ENCODE measurements around the gene SCUBE1.

SCUBE1 gene

DNA sequence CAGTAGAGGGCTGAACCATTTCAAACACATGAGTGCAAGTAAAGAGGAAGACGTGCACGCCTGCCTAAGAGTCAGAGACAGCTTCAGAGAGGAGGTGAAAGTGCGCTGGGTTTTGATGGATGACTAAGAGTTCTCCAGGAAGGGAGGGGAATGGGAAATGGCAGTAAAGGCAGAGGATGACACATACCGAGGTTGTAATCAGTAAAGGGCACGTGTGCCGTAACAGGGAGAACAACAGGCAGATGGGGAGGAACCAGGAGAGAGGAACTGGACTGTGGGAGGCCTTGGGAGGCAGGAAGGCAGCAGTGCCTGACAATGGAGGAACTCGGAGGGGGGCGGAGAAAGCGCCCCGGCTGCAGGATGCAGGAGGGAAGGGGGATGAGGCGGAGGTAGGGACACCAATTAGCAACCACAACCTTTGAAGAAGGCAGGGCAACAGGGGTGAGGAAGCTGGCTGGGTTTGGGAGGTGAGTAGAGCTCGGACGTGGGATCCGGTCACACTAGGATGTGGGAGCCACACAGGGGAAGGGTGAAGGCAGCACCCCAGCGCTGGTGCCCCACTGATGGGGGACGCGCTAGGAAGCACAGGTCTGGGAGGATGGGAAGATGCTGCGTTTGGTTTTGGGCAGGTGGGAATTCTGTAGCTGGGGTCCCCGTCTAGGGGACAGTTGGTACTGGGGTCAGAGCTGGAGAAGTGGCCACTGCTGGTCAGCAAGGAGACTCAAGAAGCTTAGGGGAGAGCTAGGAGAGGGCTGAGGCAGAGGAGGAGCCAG lies 67.4 kb downstream of the SCUBE1 start:
- DNase-seq = no peak

DNA sequence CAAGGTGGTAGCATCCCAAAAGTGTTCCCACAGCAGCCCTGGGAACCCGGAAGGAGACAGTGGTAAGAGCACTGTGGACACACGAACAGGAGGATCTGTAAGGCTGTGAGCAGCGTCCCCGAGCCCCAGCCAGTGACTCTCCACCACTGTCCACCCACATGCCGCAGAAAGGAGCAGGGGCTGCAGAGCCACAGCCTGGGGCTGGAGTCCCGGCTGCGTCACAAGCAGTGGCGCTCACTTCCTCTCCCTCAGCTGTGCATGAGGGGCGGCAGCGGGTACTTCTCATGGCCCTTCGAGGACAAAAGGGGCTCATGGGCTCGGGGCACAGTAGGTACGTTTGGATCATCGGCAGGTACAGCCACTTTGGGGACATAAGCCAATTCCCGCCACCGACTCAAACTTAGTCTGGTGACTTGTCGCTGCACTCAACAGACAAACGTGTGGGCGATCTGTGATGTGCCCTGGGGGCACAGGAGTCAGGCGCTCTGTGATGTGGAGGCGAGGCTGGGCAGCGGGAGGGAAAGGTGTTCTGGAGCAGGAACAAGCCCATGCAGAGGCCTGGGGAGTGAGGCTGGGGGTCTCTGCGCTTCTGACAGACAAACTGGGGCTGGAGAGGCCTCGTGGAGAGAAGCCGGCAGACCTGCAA lies 68.5 kb downstream of the SCUBE1 start:
- DNase-seq = no peak

DNA sequence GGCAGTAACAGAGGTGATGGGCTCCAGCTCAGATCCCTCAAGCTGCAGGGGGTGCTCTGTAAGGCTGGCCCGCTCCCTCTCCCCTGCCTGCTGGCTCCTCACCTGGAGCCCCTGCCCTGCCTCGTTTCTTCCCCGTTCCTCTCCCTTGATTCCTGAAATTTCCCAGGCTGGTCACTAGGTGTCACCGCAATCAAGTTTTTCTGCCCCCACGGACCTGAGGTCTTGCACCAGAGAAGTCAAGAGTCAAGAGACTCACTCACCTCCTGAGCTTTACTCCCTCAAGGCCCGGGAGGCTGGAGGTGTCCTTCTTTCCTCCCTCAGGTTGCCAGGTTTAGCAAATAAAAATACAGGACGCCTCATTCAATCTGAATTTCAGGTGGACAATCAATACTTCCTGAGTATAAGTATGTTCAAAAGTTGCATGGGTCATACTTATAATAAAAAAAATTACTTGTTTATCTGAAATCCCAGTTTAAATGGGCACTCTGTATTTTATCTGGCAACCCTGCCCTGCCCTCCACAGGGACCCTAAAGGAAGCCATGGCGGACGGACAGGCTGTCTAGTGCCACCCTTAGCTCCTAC lies 69.2 kb downstream of the SCUBE1 start:
- DNase-seq = no peak

DNA sequence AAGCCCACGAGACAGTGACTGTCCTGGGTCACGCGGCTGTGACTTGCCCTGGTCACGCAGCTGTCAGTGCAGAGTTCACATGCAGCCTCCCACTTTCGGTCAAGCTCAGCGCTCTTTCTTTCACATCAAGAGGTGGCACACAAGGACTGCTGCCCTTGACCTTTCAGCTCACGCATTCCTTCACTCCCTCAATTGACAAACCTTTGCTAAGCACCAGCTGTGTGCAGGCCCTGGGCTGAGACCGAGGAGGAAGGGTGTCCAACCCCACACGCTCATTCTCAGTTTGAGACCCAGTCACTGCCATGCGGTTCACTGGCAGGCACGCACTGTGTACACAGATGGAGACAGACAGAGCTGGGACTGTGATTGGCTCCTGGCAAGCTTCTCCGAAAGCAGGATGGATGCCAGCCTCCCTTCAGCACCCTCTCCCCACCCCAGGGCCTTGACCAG lies 70.3 kb downstream of the SCUBE1 start:
- DNase-seq = no peak

DNA sequence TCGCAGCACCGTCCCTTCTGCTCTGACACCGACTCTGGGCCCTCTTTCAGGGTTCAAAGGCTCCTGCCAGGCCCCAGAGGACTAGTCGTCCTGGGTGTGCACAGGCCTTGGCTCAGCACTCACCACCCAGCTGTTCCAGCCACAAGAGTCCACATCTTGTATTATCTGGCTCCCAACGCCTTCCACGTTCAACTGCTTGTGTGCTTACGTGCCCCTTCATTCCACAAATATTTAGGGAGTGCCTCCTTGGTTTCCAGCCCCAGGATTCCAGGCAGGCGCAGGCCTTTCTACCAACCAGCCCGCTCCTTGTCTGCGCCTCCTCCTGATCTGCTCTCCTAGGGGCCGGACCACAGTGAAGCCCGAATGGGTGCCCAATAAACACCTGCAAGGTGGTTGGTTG lies 70.9 kb downstream of the SCUBE1 start:
- DNase-seq = no peak

DNA sequence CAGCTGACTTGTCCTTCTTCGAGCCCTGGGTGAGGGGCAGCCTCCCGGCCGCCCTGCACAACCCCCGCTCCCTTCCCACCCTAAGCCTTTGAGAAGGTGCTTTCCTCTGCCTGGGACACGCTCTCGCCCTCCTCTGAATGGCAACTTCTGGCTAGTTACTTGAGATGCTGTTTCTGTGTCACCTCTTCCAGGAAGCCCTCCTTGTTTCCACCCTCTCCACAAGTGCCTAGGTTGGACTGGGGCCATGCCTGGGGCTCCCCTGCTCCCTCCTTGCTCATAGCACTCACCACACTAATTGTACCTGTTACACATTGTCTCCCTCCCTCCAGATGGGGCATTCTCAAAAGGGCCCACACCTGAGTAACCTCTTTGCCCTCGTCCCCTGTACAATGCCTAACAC lies 72.2 kb downstream of the SCUBE1 start:
- DNase-seq = no peak

DNA sequence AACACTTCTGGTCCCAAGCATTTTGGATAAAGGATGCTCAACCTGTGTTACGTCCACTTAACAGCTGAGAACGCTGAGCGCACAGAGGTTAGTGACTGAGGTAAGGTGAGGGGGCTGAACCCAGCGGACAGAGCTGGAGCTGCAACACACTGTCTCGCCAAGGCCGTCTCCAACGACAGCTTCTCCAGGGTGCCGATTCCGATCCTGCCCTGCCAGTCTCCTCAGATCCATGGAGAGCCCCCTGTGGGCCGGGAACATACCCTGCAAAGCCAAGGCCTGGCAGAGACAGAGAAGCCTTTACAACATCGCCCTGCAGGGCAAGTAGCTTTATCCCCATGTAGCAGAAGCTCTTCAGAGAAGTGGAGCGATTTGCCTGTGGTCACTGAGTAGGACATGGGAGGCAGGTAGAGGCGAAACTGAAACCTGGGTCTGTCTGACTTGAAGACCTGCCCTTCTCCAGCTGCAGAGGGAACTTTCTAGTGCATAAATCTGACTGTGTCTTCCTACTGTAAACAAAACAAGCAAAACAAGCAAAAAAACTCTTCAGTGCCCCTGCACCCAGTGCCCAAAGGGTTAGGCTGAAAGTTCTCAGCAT lies 72.8 kb downstream of the SCUBE1 start:
- no peak for DNase-seq

DNA sequence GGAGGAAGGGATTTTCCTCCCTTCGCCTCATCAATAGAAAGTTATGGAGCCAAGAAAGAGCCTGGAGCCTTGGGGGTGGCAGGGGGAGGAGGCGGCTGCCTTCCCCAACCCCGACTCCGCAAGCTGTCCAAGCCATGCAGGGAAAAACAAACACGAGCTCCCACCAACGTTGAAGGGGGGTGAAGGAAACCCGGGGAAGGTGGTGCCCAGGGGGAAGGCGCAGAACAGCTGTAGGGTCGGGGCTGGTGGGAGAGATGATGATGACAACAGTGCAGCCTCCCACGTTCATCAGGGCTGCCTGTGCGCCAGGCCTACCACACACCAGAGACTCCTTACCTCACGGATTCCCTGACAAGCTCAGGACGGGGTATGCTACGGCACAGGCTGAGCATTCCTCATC lies 73.5 kb downstream of the SCUBE1 start:
- no peak for DNase-seq

DNA sequence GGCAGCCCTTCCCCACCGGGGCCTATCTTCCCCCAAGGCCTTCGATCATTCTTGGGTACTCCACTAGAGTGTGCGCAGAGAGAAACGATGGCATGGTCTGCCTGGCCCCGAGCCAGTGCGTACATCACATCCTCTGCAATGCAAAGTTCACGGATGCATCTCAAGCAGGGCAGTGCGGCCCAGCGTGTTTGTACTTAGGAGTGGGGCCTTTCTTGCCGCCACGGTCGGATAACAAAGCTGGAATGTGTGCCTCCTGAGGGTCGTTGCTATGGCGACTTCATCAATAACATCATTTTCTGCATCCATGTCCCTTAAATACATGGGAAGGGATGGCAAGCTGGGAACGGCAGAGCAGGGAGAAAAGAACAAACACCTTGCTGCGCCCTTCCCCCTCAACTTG lies 73.9 kb downstream of the SCUBE1 start:
- DNase-seq = no peak

DNA sequence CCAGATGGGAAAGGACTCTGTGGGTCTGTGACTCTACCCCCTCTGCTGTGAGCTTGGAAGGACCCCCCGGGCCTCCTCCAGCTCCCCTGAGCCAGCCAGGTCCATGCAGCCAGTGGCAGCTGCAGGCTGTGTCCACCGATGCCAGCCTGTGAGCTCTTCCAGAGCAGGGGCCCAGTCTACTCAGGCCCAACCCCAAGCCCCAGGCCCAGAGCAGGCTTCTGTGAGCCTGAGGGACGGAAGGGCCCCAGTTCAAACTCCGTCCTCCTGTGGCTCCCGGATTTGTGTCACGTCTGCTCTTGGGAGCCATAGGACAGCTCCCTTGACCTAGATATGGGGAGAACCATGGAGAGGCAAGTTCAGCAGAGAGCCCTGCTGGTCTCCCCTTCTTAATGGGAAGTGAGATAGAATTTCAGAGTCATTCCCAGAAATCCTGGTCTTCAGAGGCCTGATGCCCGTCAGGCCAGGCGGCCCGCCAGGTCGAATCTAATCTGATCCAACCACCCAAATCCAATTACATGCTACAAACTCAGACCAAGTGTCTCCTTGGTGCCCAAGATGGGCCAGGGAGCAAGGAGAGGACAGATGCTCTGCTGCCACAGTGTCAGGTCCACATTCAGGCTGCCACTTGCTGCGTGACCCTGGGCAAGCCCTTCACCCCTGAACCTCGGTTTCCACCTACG lies 75.1 kb downstream of the SCUBE1 start:
- no peak for DNase-seq

DNA sequence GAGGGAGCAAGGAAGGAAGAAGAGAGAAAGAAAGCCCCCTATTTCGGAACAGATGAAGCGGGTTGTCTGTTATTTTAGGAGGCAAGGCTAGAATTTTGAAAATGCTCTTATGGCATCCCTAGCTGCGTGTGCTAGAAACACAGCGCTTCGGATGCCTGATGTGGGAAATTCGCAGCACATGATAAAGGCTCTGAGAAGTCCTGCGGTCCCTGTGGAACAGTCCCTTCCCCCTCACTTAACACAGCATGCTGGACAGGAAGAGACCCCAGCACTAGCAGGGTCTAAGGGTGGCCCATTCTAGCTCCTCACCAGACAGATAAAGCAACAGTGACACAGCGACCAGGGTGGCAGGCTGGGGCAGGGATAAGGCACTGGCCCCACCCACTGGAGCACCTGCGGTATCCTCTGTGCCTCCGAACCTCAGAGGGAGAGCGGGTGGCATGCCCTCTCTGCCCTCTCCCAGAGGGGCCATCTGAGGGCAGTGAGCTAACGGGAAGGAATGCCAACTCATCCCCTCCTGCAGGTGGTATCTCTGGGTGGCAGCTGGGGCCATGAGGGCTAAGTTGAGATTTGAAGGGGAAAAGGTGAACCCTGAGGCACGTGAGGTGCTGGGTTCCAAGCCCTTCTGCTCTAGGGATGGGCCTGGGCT lies 75.7 kb downstream of the SCUBE1 start:
- DNase-seq = no peak

DNA sequence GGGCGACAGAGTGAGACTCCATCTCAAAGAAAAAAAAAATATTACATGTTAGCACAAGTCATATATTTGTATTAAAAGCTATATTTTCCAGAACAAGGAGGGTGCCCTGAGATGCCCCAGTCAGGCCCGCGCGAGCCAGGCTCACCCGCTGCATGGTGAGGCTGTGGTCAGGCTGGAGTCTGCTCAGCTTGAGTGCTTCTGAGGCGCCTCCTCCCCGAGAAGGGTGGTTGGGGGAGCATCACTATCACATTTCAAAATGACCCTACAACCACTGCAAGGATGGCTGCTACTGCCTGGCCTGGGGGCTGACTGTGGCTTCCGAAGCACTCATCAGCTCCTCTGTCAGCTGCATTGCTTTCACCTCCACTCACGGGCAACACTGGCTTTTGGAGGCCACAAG lies 77.1 kb downstream of the SCUBE1 start:
- DNase-seq = no peak

DNA sequence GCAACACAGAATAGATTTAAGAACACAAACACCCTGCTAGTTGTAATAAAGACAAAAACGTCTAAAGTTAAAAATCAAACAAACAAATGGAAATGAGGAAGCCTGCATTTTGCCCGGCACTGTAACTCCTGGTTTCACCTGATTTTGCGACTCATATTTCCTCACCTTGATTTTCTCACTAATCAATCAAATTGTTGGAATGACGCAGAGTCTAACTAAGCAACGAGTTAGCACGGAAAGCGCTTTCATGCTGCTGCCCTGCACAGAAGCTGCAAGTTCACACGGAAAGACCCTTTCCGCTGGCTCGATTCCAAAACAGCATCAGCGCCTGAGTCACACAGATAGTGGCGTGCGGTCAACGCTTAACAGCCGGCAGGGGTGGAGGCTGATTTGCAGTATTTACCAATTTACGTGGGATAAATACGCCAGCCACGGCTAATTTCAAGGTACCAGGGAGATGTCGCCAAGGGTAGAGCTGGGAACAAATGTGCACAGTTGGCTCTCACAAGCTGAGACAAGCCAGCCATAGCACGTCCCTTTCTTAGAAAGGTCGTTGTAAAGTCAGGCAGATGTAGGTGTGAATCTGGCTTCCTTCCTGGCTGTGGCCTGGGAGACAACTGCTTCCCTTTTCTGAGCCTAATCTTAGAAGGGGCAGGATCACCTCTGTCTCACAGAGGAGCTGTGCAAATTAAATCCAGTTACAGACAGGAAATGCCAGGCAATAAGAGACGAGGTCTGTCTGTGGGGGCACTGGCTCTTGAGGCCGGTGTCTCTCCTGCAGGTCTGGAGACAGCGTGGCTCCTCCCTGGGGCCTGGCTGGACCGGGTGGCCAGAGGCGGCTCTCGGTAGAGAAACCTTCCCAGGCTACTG lies 79.3 kb downstream of the SCUBE1 start:
- no peak for DNase-seq

DNA sequence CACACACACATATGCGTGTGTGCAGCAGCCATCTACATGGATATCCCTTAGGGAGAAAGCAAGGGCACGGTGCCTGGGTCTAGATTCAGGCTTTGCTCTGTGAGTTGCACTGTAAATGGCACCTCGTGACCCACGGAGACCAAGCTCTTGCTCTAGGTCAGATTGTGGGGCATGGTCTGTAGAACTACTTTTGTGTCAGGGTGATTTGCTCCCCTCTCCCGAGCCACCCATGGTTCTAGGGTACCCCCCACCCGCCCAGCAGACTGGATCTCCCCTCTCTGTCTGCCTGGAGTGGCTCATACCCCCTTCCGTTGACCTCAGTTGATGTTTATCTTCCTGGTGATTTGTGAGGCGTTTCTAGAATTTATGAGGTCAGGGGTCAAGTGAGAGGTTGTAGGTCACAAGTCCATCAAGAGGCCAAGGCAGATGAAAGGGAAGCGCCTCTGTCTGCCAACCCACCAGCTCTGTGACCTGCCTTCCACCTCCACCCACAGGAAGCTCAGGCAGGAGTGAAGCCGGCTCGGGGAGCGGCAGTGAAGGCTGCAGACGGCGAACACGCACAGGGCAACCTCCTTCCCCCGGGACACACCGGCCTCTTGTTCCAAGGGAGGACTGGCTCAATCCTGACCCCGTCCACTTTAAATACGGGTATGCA lies 80.1 kb downstream of the SCUBE1 start:
- no peak for DNase-seq

DNA sequence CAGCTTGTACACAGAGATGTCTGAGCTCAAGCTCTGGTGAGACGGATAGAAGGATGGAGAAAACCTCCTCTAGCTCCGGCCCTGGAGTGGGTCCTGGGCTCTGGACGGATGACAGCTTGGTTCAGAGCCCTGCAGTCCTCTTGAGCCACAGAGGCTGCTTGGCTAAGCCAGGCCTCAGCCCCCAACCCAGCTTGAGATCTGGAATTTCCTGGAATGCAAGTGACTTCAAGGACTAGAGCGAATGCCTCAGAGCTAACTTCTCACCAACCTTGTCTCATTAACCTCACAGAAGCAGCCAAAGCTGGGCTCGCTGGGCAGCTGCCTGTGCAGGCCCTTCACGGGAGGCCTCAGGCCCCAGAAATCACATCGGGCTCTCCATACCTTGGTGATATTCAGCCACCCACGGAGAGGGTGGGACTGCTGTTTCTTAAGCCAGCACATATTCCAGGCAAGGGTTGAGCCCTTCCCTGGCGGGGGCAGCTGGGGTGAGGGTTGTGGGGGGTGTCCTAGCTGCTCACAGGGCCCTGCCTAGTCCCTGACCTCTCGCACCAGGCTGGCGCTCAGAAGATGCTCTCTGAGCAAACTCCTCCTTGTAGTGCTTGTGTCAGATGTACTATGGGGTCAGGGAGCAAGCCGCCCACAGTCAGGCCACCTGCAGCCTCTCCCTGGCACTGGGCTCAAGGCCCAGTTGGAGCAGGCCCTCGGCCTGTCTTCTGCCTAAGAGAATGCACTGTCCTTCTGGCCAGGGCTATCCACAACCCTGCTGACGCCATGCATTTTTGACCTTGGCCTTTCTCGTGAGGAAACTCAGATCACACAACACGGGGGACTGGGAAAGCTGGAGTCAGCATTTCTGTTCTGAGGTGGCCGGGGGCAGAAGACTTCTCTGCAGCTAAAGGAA lies 82.6 kb downstream of the SCUBE1 start:
- DNase-seq = no peak

DNA sequence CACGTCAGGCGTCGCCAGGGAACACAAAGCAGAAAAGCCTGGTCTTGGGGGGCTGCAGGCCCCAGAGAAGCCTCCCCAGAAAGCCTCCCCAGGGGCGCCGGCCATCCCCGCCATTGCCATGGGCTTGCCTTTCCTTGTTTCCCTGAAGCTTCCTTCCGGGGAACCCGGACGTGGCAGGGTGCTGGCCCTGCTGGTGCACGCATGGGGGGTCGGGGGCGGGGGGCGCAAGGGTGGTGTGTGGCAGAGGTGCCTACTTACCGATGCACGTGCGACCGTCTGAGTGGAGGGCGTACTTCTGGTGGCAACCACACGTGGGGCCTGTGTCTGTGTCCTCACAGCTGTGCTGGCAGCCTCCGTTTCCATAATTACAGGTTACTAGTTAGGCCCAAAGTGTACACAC lies 85.2 kb downstream of the SCUBE1 start:
- no peak for DNase-seq

DNA sequence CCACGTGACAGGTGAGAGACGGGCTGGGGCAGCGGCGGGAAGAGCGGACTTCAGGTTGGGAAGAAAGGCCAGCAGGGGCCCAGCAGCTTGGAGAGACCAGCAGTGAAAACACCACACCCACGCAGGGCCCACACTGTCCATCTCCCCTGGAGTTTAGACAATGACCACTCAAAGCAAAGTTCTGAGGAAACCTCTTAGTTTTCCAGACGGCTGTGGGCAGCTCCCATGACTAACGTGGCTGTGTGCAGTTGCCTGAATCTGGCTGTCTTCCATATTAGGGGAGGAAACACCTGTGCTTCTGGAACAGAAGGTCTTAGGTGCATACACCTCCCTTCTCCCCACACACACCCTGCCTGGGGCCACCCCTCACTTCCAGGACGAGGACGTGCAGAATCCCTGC lies 85.6 kb downstream of the SCUBE1 start:
- no peak for DNase-seq

DNA sequence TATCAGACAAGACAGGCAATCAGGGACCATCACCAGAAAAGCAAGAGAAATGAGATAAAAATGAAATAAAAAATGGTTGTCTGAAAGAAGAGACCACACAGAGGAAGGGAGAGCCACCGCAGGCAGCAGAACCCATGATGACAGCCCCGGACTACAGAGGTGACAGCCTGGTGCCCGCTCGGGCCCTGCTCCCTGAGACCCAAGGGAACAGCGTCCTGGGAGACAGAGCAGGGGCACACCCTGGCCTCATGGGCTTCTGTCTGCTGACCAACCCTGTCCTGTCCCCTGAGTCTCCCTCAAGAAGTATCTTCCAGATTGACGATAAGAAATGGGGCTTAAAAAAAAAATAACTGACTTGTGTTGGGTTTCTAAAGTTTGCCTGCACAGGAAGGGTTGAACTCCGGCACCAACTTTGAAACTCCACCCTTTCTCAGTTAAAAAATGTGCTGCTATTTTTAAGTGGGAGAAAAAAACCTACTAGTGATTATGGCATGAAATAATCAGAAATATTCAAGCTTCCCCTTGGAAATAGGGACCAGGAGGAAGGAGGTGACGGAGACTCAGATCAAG lies 86.1 kb downstream of the SCUBE1 start:
- DNase-seq = no peak

DNA sequence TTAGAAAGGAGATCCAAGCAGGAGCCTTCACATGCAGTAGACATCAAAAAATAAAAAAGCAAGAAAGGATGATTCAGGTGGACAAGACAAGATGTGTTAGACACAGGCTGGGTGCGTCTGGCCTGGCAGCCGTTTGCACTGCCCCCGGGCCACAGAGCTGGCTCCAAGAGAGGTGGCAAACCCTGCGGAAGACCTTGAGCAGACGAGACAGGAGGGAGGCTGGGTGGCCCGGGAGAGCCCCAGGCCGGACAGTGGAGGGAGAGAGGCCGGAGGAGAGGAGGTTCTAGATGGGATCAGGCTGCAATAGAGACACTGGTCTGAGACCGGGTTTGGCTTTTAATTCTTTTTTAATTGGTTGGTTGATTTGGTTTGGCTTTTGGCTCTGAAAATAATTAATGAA lies 86.6 kb downstream of the SCUBE1 start:
- DNase-seq = no peak

DNA sequence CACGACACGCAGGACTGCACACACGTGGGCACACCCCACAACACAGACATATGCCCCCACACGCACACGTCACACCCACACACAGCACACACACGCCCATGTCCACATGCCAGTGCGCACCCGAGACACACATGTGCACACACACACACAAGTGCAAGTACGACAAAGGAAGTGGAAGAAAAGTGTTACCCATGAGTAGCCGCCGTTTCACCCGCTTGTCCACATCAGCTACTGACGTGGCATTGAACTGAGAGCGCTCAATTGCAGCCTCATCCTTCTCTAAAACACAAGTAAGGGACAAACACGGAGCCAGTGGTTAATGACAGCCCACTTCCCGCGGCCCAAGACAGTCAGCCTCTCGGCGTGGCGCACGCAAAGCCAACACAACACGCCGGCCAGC lies 87.9 kb downstream of the SCUBE1 start:
- DNase-seq = no peak

Measured in NCI-H187 (cell line).